ENCODE results near the gene NOL4.
"Not testable (repeated sequence)": the region's sequence is repeated elsewhere in the genome, so short reads cannot be mapped to it uniquely, and the experiment has no call there.

The NOL4 gene, protein sequence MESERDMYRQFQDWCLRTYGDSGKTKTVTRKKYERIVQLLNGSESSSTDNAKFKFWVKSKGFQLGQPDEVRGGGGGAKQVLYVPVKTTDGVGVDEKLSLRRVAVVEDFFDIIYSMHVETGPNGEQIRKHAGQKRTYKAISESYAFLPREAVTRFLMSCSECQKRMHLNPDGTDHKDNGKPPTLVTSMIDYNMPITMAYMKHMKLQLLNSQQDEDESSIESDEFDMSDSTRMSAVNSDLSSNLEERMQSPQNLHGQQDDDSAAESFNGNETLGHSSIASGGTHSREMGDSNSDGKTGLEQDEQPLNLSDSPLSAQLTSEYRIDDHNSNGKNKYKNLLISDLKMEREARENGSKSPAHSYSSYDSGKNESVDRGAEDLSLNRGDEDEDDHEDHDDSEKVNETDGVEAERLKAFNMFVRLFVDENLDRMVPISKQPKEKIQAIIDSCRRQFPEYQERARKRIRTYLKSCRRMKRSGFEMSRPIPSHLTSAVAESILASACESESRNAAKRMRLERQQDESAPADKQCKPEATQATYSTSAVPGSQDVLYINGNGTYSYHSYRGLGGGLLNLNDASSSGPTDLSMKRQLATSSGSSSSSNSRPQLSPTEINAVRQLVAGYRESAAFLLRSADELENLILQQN

DNA sequence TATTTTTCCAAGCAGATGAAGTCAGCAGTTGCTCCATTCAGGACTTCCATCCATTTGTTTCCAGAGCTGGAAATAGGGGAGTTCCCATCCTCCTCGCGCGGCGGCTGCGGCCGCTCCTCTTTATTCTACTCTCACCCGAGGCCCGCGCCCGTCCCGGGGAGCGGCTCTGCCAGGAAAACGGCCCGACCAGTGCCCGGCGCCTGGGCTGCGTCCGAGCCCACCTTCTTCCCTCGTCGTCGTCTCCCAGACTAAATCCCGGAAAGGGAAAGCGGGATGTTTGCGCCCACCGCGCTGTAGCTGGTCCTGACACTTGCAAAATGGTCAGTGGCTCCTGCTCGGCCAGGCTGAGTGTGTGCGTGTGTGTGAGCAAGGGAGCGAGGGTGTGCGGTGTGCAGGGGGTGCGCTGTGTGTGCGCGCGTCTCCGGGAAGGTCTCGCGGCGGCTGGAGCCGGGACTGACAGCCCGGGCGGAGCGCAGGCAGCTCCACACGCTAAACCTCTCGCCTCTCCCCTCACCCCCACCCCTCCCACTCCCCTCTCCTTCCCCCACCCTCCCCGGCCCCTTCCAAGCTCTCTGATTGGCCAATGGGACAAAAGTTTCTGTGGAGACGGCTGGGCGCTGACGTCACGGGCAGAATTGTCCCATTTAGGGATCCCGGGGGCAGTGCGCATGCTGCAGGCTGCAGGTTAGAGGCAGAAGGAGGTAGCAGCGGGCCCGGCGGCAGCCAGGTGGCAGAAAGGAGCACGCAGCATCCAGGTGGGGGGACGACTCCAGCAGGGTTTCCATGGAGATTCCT lies at the start of gene NOL4:
Gene NOL4, minus strand, starts transcription at position 491 of the 795 bp plus-strand sequence. CDS start 1,660 bp downstream, outside the sequence.
- peak; percentile 44 to 72 for DNase-seq (ENCODE audit: low spot score in 2 of 2)
- Histone ChIP-seq H3K27me3 (ENCODE audit: low read depth) (peaks cover 43% of the 10 kb centered on the region), H3K9me3 (no peaks in the 10 kb centered on the region), H3K4me1 (no peaks in the 10 kb centered on the region), H3K36me3 (replicated peaks) (no peaks in the 10 kb centered on the region), H3K4me3 (peak within 1 kb of the TSS; percentile 15)
- in situ Hi-C loops (cut with MboI; ENCODE audit: low sequenced_read_pairs) = no loop called here

DNA sequence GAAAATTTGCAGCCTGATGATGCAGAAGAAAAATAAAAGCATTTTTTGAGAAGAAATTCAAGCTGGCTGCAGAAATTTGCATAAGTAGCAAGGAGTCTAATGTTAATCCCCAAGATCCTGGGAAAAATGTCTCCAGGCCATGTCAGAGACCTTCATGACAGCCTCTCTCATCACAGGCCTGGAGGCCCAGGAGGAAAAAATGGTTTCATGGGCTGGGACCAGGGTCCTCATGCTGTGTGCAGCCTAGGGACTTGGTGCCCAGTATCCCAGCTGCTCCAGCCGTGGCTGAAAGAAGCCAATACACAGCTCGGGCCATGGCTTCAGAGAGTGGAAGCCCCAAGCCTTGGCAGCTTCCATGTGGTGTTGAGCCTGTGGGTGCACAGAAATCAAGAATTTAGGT lies 41.3 kb upstream of the NOL4 start:
- H3K4me3 ChIP-seq; H3K4me1 ChIP-seq; H3K27me3 ChIP-seq (ENCODE audit: low read depth); H3K9me3 ChIP-seq; DNase-seq (ENCODE audit: low spot score in 2 of 2); H3K36me3 ChIP-seq (replicated peaks); in situ Hi-C loops (cut with MboI; ENCODE audit: low sequenced_read_pairs): not testable (repeated sequence)

DNA sequence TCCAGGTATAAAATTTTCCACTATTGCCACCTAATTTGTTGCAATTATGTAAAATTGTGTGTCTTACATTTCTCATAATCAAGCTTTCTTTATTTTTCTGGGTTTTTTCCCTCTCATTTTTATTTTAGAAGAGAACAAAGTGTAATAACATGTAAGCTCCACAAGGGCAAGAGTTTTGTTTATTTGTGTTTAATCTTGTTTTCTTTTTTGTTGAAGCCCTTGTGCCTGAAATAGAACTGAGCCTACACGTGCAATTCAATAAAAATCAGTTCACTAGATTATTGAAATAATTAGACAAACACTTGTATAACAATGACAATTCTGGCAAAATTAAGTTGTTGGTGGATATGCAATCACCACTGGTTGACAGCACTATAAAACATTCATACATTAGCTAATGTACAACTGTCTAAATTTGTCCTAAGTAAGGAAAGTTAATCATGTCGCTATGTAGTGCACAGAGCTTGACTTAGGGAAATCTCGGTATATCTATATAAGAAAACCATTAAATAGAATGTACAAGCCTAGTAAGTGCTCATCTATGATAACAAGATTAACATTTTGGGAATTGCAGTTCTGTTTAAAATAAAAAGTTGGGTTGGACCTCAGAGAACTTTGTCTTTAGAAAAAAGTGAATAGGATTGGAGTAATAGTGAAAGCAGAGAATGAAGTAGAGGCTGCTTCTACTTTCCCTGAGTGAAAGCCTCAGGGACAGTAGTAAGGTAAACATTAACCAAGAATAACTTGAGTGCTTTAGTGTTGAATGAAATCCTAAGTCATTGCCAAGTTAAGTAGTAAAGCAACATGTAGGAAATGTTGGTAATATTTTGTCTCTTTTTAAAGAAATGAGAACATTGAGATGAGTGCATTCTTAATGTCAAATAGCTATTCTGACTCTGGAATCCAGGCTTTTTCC lies 37.4 kb upstream of the NOL4 start:
- H3K27me3 ChIP-seq (ENCODE audit: low read depth) = no peaks in the 10 kb centered on the region
- no peaks in the 10 kb centered on the region for H3K4me1 ChIP-seq
- in situ Hi-C loops (cut with MboI; ENCODE audit: low sequenced_read_pairs) = no loop called here
- no peaks in the 10 kb centered on the region for H3K9me3 ChIP-seq
- H3K36me3 ChIP-seq (replicated peaks) = no peaks in the 10 kb centered on the region
- H3K4me3 ChIP-seq = no peak overlapping the region
- no peak for DNase-seq (ENCODE audit: low spot score in 2 of 2)

DNA sequence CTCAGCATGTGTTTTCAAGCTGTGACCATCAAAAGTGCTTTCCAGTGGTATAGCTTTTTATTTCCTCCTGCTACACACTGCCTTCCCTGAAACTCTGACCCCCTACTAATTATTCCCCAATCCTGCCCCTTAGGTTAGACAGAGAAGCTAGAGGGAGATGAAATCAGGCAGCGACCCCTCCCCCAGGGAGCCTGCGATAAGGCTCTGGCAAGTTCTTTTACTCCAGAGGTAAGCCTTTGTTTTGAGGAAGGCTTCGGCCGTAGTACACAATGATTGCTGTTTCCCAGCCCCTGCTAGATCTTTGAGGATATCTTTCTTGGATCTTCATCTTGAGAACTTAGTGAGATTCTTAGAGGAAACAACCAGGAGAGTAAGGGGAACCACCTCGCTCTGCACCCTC lies 33.5 kb upstream of the NOL4 start:
- no peak for DNase-seq (ENCODE audit: low spot score in 2 of 2)
- H3K36me3 ChIP-seq (replicated peaks) = no peaks in the 10 kb centered on the region
- no peaks in the 10 kb centered on the region for H3K4me1 ChIP-seq
- in situ Hi-C loops (cut with MboI; ENCODE audit: low sequenced_read_pairs) = no loop called here
- H3K27me3 ChIP-seq (ENCODE audit: low read depth) = no peaks in the 10 kb centered on the region
- H3K9me3 ChIP-seq = no peaks in the 10 kb centered on the region
- H3K4me3 ChIP-seq = no peak overlapping the region

DNA sequence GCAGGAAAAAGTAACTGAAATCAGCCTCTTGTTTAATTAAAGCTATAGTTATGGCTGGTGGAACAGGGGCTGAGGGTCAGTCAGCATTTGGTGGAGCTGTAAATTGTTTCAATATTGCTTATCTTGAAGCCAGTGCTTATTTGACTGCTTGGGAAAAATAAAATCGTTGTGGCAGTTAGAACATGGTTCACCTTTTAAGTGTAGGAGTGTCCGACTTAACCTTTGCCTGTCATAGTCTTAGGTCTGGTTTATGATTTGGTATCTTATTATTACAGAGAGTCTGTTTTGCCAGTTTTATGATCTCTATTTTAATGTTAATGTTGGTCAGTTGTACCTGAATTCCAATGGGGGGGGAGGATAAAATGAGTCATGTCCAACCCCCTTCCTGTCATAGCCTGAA lies 27.2 kb upstream of the NOL4 start:
- Histone ChIP-seq H3K4me1 (no peaks in the 10 kb centered on the region), H3K9me3 (no peaks in the 10 kb centered on the region), H3K27me3 (ENCODE audit: low read depth) (no peaks in the 10 kb centered on the region), H3K36me3 (replicated peaks) (no peaks in the 10 kb centered on the region), H3K4me3 (no peak overlapping the region)
- DNase-seq (ENCODE audit: low spot score in 2 of 2) = no peak
- in situ Hi-C loops (cut with MboI; ENCODE audit: low sequenced_read_pairs) = no loop called here

DNA sequence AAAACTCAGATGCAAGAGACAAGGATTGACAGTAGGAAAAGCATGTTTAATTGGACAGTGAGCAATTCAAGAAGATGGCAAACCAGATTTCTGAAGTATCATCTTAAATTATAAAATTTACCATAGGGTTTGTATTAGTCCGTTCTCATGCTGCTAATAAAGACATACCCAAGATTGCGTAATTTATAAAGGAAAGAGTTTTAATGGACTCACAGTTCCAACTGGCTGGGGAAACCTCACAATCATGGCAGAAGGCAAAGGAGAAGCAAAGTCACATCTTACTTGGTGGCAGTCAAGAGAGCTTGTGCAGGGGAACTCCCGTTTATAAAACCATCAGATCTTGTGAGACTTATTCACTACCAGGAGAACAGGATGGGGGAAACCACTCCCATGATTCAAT lies 24.0 kb upstream of the NOL4 start:
- no peak for DNase-seq (ENCODE audit: low spot score in 2 of 2)
- no peaks in the 10 kb centered on the region for H3K36me3 ChIP-seq (replicated peaks)
- H3K27me3 ChIP-seq (ENCODE audit: low read depth) = no peaks in the 10 kb centered on the region
- no peaks in the 10 kb centered on the region for H3K4me1 ChIP-seq
- in situ Hi-C loops (cut with MboI; ENCODE audit: low sequenced_read_pairs) = no loop called here
- no peak overlapping the region for H3K4me3 ChIP-seq
- H3K9me3 ChIP-seq = no peaks in the 10 kb centered on the region

DNA sequence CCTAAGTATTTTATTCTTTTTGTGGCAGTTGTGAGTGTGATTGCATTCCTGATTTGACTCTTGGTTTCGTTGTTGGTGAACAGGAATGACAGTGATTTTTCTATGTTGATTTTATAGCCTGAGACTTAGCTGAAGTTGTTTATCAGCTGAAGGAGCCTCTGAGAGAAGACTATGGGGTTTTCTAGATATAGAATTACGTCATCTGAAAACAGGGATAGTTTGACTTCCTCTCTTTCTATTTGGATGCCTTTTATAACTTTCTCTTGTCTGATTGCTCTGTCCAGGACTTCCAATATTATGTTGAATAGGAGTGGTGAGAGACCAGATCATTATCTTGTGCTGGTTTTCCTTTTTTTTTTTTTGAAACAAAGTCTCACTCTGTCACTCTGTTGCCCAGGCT lies 18.0 kb upstream of the NOL4 start:
- Histone ChIP-seq H3K4me3 (no peak overlapping the region), H3K9me3 (no peaks in the 10 kb centered on the region), H3K27me3 (ENCODE audit: low read depth) (no peaks in the 10 kb centered on the region), H3K36me3 (replicated peaks) (no peaks in the 10 kb centered on the region), H3K4me1 (no peaks in the 10 kb centered on the region)
- in situ Hi-C loops (cut with MboI; ENCODE audit: low sequenced_read_pairs) = no loop called here
- DNase-seq (ENCODE audit: low spot score in 2 of 2) = no peak

DNA sequence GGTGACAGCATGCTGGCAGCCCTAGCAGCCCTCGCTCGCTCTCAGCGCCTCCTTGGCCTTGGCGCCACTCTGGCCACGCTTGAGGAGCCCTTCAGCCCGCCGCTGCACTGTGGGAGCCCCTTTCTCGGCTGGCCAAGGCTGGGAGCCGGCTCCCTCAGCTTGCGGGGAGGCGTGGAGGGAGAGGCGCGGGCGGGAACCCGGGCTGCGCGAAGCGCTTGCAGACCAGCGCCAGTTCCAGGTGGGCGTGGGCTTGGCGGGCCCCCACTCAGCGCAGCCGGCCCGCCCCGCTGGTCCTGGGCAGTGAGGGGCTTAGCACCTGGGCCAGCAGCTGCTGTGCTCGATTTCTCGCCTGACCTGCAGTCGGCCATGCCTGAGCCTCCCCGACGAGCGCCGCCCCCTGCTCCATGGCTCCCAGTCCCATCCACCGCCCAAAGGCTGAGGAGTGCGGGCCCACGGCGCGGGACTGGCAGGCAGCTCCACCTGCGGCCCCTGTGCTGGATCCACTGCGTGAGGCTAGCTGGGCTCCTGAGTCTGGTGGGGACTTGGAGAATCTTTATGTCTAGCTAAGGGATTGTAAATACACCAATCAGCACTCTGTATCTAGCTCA lies 9.2 kb upstream of the NOL4 start:
- H3K27me3 ChIP-seq (ENCODE audit: low read depth); H3K4me3 ChIP-seq; H3K9me3 ChIP-seq; DNase-seq (ENCODE audit: low spot score in 2 of 2); H3K4me1 ChIP-seq; H3K36me3 ChIP-seq (replicated peaks); in situ Hi-C loops (cut with MboI; ENCODE audit: low sequenced_read_pairs): not testable (repeated sequence)

DNA sequence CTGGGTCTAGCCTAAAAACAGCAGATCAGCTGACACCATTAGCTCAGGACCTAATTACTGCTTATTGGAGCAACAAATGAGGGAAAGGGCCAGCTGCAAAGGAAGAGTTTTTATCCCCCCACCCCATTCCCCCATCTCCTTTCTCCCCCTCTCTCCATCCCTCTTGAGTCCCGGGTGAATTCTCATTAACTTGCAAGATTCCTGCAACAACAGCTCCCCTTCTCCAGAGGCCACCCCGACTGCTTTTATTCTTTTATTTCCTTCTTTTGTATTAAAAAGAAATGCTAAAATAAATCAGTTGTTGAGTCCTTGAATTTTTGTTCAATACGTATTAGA lies 473 bp upstream of the NOL4 start:
- no peak for DNase-seq (ENCODE audit: low spot score in 2 of 2)
- Histone ChIP-seq H3K4me3 (no peak overlapping the region), H3K4me1 (no peaks in the 10 kb centered on the region), H3K27me3 (ENCODE audit: low read depth) (peaks cover 37% of the 10 kb centered on the region), H3K36me3 (replicated peaks) (no peaks in the 10 kb centered on the region), H3K9me3 (no peaks in the 10 kb centered on the region)
- in situ Hi-C loops (cut with MboI; ENCODE audit: low sequenced_read_pairs) = no loop called here

DNA sequence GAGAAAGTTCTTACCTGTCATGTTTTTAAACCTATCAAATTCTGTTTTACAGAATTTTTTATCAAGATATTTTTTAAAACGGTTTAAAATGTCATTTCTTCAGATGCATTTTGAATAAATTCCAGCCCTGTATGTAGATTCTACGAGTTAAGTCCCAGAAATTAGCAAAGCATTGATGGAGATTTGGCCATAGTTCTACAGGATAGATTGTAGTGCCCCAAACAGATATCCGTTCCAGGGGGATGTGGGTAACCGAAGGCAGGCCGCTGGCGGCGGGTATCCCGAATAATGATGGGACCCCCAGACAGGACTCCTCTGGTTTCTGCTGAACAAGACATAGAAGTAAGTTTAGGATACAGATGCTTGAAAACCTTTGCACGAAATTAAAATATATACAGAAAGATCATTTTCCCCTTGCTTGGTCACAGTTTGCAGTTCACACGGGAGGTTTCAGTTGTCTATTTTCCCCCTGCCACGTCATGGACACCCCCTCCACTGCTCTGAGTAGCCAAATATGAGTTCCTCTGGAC lies 755 bp downstream of the NOL4 start:
- no peak for DNase-seq (ENCODE audit: low spot score in 2 of 2)

DNA sequence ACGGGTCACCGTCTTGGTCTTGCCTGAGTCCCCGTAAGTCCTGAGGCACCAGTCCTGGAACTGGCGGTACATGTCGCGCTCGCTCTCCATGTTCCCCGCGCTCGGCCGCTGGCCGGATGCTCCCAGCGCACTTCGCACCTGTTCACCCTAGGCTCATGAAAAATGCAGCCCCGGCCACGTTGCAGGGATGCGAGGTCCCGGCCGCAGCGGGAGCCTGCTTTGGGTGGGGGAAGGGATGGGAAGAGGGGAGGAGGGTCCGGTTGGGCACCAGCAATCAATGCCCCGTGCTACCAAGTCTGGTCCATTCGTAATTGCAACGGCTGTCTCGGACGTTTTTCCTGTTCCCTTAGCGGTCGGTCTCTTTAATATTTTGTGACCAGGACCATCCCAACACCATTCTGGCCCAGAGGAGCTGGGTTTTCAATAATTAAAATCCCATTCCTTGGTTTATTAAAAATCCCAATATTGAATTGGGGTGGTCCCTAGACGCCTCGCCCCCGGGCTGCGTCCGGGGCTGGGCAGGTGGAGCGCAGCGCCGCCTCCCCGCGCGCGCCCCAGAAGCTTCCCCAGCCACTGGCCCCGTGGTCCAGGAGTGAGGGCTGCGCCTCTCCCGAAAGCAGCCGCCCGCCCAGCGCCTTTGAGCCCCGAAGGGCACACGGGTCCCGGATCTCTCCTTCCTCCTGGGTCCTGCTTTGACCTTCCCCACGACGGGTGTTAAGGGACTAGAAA lies 1.4 kb downstream of the NOL4 start:
- DNase-seq (ENCODE audit: low spot score in 2 of 2) = no peak
- Histone ChIP-seq H3K36me3 (replicated peaks) (no peaks in the 10 kb centered on the region), H3K9me3 (no peaks in the 10 kb centered on the region), H3K4me3 (no peak overlapping the region), H3K4me1 (no peaks in the 10 kb centered on the region), H3K27me3 (ENCODE audit: low read depth) (peaks cover 53% of the 10 kb centered on the region)
- in situ Hi-C loops (cut with MboI; ENCODE audit: low sequenced_read_pairs) = no loop called here

More for the DNA sequence above, 755 bp downstream of the NOL4 start:
- H3K4me1 ChIP-seq = no peaks in the 10 kb centered on the region
- H3K36me3 ChIP-seq (replicated peaks) = no peaks in the 10 kb centered on the region
- H3K4me3 ChIP-seq = no peak overlapping the region
- no peaks in the 10 kb centered on the region for H3K9me3 ChIP-seq
- peaks cover 47% of the 10 kb centered on the region for H3K27me3 ChIP-seq (ENCODE audit: low read depth)
- in situ Hi-C loops (cut with MboI; ENCODE audit: low sequenced_read_pairs) = no loop called here

DNA sequence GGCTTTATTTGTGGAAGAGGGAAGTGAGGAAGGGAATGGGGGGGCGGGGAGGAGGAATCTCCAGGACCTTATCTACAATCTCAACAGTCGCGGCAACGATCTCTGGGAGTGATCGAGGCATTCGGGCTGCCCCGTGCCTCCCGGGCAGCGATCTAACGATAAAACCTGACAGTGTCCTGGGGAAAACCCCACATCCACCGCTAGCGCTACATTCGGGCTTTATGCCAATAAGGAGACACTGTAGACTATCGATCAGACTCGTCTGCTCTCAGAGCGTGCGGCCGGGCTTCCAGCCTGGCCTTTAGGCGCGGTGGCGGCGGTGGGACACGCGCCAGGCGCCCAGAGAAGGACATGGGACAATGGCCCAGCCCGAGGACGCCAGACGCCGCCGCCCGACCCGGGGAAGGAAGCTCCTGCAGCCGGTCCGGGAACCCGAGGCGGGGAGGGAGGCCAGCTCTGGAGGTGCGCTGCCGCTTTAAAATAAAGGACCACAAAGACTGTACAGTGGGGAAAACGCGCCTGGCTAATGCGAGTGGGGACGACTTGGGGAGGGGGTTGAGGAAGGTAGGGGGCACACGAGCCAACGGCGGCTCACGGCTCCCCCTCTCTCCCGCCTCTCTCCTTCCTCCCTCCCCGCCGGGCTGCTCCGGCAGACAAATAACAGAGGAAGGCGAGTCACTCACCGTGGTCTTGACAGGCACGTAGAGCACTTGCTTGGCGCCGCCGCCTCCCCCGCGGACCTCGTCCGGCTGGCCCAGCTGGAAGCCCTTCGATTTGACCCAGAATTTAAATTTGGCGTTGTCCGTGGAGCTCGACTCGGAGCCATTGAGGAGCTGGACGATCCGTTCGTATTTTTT lies 2.2 kb downstream of the NOL4 start:
- in situ Hi-C loops (cut with MboI; ENCODE audit: low sequenced_read_pairs) = no loop called here
- Histone ChIP-seq H3K36me3 (replicated peaks) (no peaks in the 10 kb centered on the region), H3K9me3 (no peaks in the 10 kb centered on the region), H3K4me3 (peak overlapping the region; percentile 5; the same call in 1 of the 2 replicates), H3K27me3 (ENCODE audit: low read depth) (peaks cover 55% of the 10 kb centered on the region), H3K4me1 (no peaks in the 10 kb centered on the region)
- DNase-seq (ENCODE audit: low spot score in 2 of 2) = peak in 1 of 2 experiments; percentile 13
